SK-N-SH treated with all-trans-retinoic acid at 6 μM for 48 hours (cell line): ENCODE results near the gene HDAC11.

Source experiments
- ATAC-seq: fragments of 200-7000 bp; cut with Tn5 transposase; 3 replicates; pipeline ENCODE4 v1.9.1; 2020; ENCODE audit warnings: mild to moderate bottlenecking, moderate library complexity
- ARNTL ChIP-seq: fragments of 450-650 bp; formaldehyde crosslinking; IDR thresholded peaks from 2 replicates; pipeline ENCODE4 v1.5.0; 2020; ENCODE audit warnings: low read depth, mild to moderate bottlenecking, moderate library complexity, borderline replicate concordance
- BACH2 ChIP-seq: fragments of 250-450 bp; sonication (Bioruptor Pico); IDR thresholded peaks from 2 replicates; pipeline ENCODE4 v1.9.0; 2021; ENCODE audit warnings: mild to moderate bottlenecking, borderline replicate concordance
- CSDC2 ChIP-seq: fragments of 250-450 bp; sonication (Bioruptor Pico); IDR thresholded peaks from 2 replicates; pipeline ENCODE4 v1.5.0; 2020; ENCODE audit warnings: mild to moderate bottlenecking, moderate library complexity
- ESRRG ChIP-seq: fragments of 250-450 bp; sonication (Bioruptor Pico); IDR thresholded peaks from 2 replicates; pipeline ENCODE4 v1.6.1; 2021; ENCODE audit warnings: mild to moderate bottlenecking
- GLIS3 ChIP-seq: fragments of 250-450 bp; sonication (Bioruptor Pico); IDR thresholded peaks from 2 replicates; pipeline ENCODE4 v1.5.0; 2020; ENCODE audit warnings: mild to moderate bottlenecking, moderate library complexity
- ISL1 ChIP-seq: fragments of 250-450 bp; sonication (Bioruptor Pico); IDR thresholded peaks from 2 replicates; pipeline ENCODE4 v2.1.2; 2022; ENCODE audit warnings: mild to moderate bottlenecking, moderate library complexity
- OSR1 ChIP-seq: fragments of 250-450 bp; sonication (Bioruptor Pico); IDR thresholded peaks from 2 replicates; pipeline ENCODE4 v1.8.0; 2022; ENCODE audit warnings: moderate library complexity, mild to moderate bottlenecking, inconsistent platforms
- RARB ChIP-seq: fragments of 250-450 bp; sonication (Bioruptor Pico); IDR thresholded peaks from 2 replicates; pipeline ENCODE4 v1.8.0; 2021; ENCODE audit warnings: mild to moderate bottlenecking, moderate library complexity
- TCF4 ChIP-seq: fragments of 250-450 bp; sonication (Bioruptor Pico); IDR thresholded peaks from 2 replicates; pipeline ENCODE4 v1.8.0; 2021; ENCODE audit warnings: mild to moderate bottlenecking, moderate library complexity, borderline replicate concordance
- TOX ChIP-seq: fragments of 250-450 bp; sonication (Bioruptor Pico); IDR thresholded peaks from 2 replicates; pipeline ENCODE4 v1.8.0; 2021; ENCODE audit warnings: mild to moderate bottlenecking, moderate library complexity, borderline replicate concordance
- ZC3H10 ChIP-seq: fragments of 250-450 bp; sonication (Bioruptor Pico); IDR thresholded peaks from 2 replicates; pipeline ENCODE4 v1.5.1; 2021; ENCODE audit warnings: mild to moderate bottlenecking, moderate library complexity
- ZFP3 ChIP-seq: fragments of 250-450 bp; sonication (Bioruptor Pico); IDR thresholded peaks from 2 replicates; pipeline ENCODE4 v1.5.0; 2020; ENCODE audit warnings: mild to moderate bottlenecking, moderate library complexity
- ZFP30 ChIP-seq: fragments of 450-650 bp; formaldehyde crosslinking; IDR thresholded peaks from 2 replicates; pipeline ENCODE4 v1.5.0; 2022; ENCODE audit warnings: mild to moderate bottlenecking, moderate library complexity
- ZNF565 ChIP-seq: fragments of 450-650 bp; formaldehyde crosslinking; conservative IDR thresholded peaks from 2 replicates; pipeline ENCODE4 v1.5.0; 2020; ENCODE audit warnings: low read depth, mild to moderate bottlenecking, moderate library complexity
- ZNF8 ChIP-seq: fragments of 450-650 bp; formaldehyde crosslinking; IDR thresholded peaks from 2 replicates; pipeline ENCODE4 v1.5.0; 2020; ENCODE audit warnings: mild to moderate bottlenecking, moderate library complexity
- TF ChIP-seq, protein P1 (sequence below): fragments of 250-450 bp; sonication (Bioruptor Pico); IDR thresholded peaks from 2 replicates; pipeline ENCODE4 v1.5.0; 2020; ENCODE audit warnings: mild to moderate bottlenecking, moderate library complexity
- TF ChIP-seq, protein P2 (sequence below): fragments of 250-450 bp; sonication (Bioruptor Pico); IDR thresholded peaks from 2 replicates; pipeline ENCODE4 v1.5.1; 2021; ENCODE audit warnings: mild to moderate bottlenecking, moderate library complexity
- TF ChIP-seq, protein P3 (sequence below): fragments of 250-450 bp; sonication (Bioruptor Pico); IDR thresholded peaks from 2 replicates; pipeline ENCODE4 v1.8.0; 2021; ENCODE audit warnings: low read depth, mild to moderate bottlenecking, moderate library complexity, borderline replicate concordance
- TF ChIP-seq, protein P4 (sequence below): fragments of 250-450 bp; sonication (Bioruptor Pico); IDR thresholded peaks from 2 replicates; pipeline ENCODE4 v1.5.1; 2020; ENCODE audit warnings: low read depth, mild to moderate bottlenecking, moderate library complexity

Gene HDAC11

DNA sequence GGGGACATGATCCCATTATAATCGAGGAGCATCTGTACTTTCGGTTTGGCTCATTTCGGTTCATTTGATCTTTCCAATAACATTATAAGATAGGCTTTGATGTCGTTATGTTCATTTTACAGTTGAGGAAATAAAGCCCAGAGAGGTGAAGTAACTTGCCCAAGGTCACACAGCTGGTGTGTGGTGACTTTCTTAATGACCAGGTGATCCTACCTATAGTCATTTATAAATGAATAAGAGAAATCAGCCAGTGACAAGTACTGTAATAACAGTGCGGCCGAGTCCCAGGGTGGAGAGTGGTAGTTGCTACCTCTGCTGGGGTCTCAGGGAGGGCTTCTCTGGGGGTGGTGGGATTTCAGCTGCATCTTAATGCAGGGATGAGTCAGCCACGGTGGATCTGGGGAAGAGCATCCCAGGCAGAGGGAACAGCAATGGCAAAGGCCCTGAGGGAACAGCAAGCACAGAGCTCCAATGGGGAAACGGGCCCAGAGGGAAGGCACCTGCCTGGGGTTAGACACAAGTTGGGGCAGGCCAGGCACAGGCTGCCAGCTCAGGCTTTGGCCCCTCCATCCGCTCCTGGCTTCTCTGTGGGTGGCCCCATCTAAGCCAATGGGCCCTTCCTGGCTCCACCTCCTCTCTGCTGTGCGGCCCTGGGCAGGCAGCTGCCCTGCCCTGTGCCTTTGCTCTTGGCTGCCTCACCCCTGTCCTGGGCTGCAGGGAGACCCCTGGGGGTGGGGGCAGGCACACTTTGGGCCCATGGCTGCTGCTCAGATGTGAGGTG, 67.7 kb downstream of the HDAC11 start:
- TF ChIP-seq TOX (no peak), ZFP3 (CRISPR knock-in tag) (no peak)
- TF ChIP-seq, protein P1, sequence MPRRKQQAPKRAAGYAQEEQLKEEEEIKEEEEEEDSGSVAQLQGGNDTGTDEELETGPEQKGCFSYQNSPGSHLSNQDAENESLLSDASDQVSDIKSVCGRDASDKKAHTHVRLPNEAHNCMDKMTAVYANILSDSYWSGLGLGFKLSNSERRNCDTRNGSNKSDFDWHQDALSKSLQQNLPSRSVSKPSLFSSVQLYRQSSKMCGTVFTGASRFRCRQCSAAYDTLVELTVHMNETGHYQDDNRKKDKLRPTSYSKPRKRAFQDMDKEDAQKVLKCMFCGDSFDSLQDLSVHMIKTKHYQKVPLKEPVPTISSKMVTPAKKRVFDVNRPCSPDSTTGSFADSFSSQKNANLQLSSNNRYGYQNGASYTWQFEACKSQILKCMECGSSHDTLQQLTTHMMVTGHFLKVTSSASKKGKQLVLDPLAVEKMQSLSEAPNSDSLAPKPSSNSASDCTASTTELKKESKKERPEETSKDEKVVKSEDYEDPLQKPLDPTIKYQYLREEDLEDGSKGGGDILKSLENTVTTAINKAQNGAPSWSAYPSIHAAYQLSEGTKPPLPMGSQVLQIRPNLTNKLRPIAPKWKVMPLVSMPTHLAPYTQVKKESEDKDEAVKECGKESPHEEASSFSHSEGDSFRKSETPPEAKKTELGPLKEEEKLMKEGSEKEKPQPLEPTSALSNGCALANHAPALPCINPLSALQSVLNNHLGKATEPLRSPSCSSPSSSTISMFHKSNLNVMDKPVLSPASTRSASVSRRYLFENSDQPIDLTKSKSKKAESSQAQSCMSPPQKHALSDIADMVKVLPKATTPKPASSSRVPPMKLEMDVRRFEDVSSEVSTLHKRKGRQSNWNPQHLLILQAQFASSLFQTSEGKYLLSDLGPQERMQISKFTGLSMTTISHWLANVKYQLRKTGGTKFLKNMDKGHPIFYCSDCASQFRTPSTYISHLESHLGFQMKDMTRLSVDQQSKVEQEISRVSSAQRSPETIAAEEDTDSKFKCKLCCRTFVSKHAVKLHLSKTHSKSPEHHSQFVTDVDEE (CRISPR knock-in tag): no peak
- ATAC-seq: no peak

DNA sequence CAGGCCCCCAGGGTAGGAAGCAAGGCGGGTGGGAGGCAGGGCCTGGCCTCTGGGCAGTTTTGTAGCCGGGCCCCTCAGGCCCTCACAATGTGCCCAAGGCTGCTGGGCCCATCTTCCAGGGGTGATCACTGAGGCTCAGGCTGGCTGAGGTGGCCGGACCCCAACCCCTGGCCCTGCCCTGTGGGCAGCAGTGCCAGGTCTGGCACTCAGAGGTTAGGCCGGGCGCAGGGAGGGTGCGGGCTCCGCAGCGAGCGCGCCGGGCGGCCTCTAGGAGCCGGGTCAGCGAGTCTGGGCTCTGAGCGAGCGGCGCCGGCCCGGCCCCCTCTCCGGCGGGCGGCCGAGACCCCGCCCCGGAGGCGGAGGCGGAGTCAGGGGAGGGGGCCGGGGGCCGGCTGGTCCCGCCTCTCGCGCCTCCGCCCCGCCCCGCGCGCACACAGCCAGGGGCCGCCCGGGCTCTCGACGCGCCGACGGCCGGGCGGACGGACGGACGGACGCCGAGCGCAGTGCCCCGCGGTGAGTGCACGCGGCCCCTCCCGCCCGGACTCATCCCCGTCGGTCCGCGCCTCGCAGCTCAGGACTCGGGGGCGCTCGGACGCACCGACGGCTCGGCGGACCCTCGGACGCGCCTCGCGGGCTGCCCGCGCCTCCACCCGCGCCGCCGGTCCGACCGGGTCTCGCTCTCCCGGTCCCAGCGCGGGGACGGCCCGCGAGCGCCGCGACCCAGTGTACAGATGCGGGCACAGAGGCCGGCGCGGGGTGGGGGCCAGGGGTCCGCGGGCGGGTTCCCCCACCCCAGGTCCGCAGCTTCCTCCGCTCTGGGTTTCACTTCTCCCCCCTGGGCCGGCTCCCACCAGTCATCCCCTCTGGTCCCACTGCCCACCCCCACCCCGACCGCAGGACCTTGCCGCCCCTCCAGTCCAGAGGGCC, 68.9 kb downstream of the HDAC11 start, which contains the start of gene FBLN2:
Gene FBLN2, plus strand, starts transcription at position 430 of the 927 bp plus-strand sequence. CDS start 21,231 bp downstream, outside the sequence.
- peak; percentile 65 for ATAC-seq
- TF ChIP-seq RARB (no peak), ZNF565 (no peak), CSDC2 (no peak), OSR1 (CRISPR knock-in tag) (no peak)
- TF ChIP-seq, all 23 proteins: peak for 0

DNA sequence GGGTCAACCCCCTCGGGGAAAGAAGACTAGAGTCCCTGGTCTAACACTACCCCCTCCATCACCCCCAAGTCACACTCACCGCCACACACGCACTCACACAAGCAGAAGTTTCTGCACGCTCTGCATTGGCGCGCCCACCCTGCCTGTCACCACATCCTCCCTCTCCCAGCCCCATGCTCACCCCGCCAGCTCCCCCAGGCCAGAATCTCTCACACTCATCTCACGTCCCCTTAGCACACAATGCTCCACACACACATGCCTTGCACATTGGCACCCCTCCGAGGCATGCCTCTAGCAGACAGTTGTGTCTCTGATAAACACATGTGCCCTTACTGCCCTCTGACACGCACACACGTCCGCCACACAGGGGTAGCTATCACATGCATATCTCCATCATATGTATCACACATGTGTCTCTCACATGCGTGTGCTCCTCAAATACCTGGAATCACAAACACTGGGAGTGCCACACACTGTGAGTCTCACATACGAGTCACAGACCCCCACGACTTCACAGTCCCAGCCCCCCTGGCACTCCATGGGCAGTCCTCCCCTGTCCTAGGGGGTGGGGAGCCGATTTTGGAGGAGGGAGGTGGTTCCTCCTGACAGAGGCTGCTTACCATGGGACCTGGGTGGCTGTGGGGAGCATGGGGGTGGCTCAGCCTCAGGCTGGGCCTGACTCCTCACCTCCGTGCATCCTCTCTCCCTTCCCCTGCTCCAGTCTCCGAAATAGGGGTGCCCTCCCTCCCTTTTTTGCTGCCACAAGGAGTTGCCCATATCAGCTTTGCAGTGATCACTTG, 69.7 kb downstream of the HDAC11 start:
- ATAC-seq: no peak

More for the DNA sequence above, 69.7 kb downstream of the HDAC11 start:
- TF ChIP-seq TOX (no peak), GLIS3 (no peak), RARB (no peak), TCF4 (CRISPR knock-in tag) (no peak), ARNTL (CRISPR knock-in tag) (no peak), ZFP30 (no peak), ISL1 (CRISPR knock-in tag) (no peak), ZNF8 (CRISPR knock-in tag) (no peak), ZNF565 (no peak), ESRRG (CRISPR knock-in tag) (no peak), ZC3H10 (CRISPR knock-in tag) (no peak), ZFP3 (CRISPR knock-in tag) (no peak), BACH2 (no peak)
- TF ChIP-seq, protein P2, sequence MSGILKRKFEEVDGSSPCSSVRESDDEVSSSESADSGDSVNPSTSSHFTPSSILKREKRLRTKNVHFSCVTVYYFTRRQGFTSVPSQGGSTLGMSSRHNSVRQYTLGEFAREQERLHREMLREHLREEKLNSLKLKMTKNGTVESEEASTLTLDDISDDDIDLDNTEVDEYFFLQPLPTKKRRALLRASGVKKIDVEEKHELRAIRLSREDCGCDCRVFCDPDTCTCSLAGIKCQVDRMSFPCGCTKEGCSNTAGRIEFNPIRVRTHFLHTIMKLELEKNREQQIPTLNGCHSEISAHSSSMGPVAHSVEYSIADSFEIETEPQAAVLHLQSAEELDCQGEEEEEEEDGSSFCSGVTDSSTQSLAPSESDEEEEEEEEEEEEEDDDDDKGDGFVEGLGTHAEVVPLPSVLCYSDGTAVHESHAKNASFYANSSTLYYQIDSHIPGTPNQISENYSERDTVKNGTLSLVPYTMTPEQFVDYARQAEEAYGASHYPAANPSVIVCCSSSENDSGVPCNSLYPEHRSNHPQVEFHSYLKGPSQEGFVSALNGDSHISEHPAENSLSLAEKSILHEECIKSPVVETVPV: no peak
- TF ChIP-seq, protein P3, sequence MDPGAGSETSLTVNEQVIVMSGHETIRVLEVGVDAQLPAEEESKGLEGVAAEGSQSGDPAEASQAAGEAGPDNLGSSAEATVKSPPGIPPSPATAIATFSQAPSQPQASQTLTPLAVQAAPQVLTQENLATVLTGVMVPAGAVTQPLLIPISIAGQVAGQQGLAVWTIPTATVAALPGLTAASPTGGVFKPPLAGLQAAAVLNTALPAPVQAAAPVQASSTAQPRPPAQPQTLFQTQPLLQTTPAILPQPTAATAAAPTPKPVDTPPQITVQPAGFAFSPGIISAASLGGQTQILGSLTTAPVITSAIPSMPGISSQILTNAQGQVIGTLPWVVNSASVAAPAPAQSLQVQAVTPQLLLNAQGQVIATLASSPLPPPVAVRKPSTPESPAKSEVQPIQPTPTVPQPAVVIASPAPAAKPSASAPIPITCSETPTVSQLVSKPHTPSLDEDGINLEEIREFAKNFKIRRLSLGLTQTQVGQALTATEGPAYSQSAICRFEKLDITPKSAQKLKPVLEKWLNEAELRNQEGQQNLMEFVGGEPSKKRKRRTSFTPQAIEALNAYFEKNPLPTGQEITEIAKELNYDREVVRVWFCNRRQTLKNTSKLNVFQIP (CRISPR knock-in tag): no peak
- TF ChIP-seq, protein P1 (CRISPR knock-in tag): no peak
- TF ChIP-seq, protein P4, sequence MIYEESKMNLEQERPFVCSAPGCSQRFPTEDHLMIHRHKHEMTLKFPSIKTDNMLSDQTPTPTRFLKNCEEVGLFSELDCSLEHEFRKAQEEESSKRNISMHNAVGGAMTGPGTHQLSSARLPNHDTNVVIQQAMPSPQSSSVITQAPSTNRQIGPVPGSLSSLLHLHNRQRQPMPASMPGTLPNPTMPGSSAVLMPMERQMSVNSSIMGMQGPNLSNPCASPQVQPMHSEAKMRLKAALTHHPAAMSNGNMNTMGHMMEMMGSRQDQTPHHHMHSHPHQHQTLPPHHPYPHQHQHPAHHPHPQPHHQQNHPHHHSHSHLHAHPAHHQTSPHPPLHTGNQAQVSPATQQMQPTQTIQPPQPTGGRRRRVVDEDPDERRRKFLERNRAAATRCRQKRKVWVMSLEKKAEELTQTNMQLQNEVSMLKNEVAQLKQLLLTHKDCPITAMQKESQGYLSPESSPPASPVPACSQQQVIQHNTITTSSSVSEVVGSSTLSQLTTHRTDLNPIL (CRISPR knock-in tag): no peak
